Lower lobe of right lung (tissue), 2 donors: ENCODE data around the gene TMEM242. TPM values are rescaled to one million over a fixed set of nuclear protein-coding genes. Genes with fewer than 3 reads are reported as not detected.

ENCODE experiments used
- ATAC-seq, 2 donors: fragments of 200-7000 bp; cut with Tn5 transposase; one replicate each; pipeline ENCODE4 v1.9.1; 2020 to 2022; ENCODE audit warnings: mild to moderate bottlenecking in 2 of 2, moderate library complexity in 2 of 2
- DNase-seq: peaks from one replicate; pipeline ENCODE4 v3.0.0-alpha.2; 2020
- H3K27ac ChIP-seq: fragments of 200-600 bp; one replicate; pipeline ENCODE4 v1.8.0; 2022
- H3K27me3 ChIP-seq: fragments of 200-600 bp; one replicate; pipeline ENCODE4 v1.8.0; 2022; ENCODE audit warnings: low read depth
- H3K36me3 ChIP-seq: fragments of 200-600 bp; one replicate; pipeline ENCODE4 v1.8.0; 2022; ENCODE audit warnings: mild to moderate bottlenecking
- H3K4me1 ChIP-seq: fragments of 200-600 bp; one replicate; pipeline ENCODE4 v1.8.0; 2022
- H3K4me3 ChIP-seq: fragments of 200-600 bp; one replicate; pipeline ENCODE4 v1.8.0; 2022; ENCODE audit warnings: mild to moderate bottlenecking
- H3K9me3 ChIP-seq: fragments of 200-600 bp; one replicate; pipeline ENCODE4 v1.8.0; 2022
- CTCF ChIP-seq: fragments of 200-600 bp; IDR thresholded peaks from one replicate; pipeline ENCODE4 v1.8.0; 2022; ENCODE audit warnings: antibody characterized with exemption, mild to moderate bottlenecking
- intact Hi-C: fragments of 100-400 bp; cut with DNase I; formaldehyde crosslinking; loops from one replicate; pipeline ENCODE4 v1.11.0; 2022
- total RNA-seq: library from RNA; stranded (reverse); fragmentation: NEBNext Ultra II Directional; extraction: Animal tissue kit (Norgen Biotek cat#: 25700); gene quantifications from one replicate; pipeline ENCODE4 v1.2.1, GENCODE V29; 2021
- donor health status: DM: no; HTN: yes; CAD: no; lungs with severe emphysema.

Gene TMEM242
- total RNA-seq, 1 donor from 2014 or later: 10.9 TPM

GRCh38 chr6:157272866-157273755 is 50.2 kb downstream of the TMEM242 start:
- Histone ChIP-seq H3K9me3 (no peaks in the 10 kb centered on the region), H3K27ac (no peak overlapping the region), H3K4me3 (no peak overlapping the region), H3K27me3 (no peaks in the 10 kb centered on the region), H3K36me3 (no peaks in the 10 kb centered on the region), H3K4me1 (peaks cover 32% of the 10 kb centered on the region)
- DNase-seq: no peak
- TF ChIP-seq CTCF: no peak
- intact Hi-C loops: no loop called here
- ATAC-seq: no peak

GRCh38 chr6:157272372-157272771 is 50.9 kb downstream of the TMEM242 start:
- intact Hi-C loops: no loop called here
- H3K36me3 ChIP-seq: no peaks in the 10 kb centered on the region
- DNase-seq (no peak), ATAC-seq (no peak)
- H3K4me3 ChIP-seq: no peak overlapping the region
- H3K4me1 ChIP-seq: peaks cover 34% of the 10 kb centered on the region
- H3K27me3 ChIP-seq: no peaks in the 10 kb centered on the region
- H3K27ac ChIP-seq: no peak overlapping the region
- no peak for TF ChIP-seq CTCF
- no peaks in the 10 kb centered on the region for H3K9me3 ChIP-seq

GRCh38 chr6:157271911-157272310 is 51.4 kb downstream of the TMEM242 start:
- Histone ChIP-seq H3K36me3 (no peaks in the 10 kb centered on the region), H3K4me3 (no peak overlapping the region), H3K9me3 (no peaks in the 10 kb centered on the region), H3K27me3 (no peaks in the 10 kb centered on the region), H3K27ac (no peak overlapping the region), H3K4me1 (peaks cover 34% of the 10 kb centered on the region)
- TF ChIP-seq CTCF: no peak
- ATAC-seq (no peak), DNase-seq (no peak)
- intact Hi-C loops: no loop called here

- no peak for DNase-seq
- no peak overlapping the region for H3K4me3 ChIP-seq
- no peaks in the 10 kb centered on the region for H3K9me3 ChIP-seq
- ATAC-seq: no peak
- H3K27ac ChIP-seq: no peak overlapping the region
- peaks cover 34% of the 10 kb centered on the region for H3K4me1 ChIP-seq
- H3K27me3 ChIP-seq: no peaks in the 10 kb centered on the region
- TF ChIP-seq CTCF: no peak
- H3K36me3 ChIP-seq: no peaks in the 10 kb centered on the region
- intact Hi-C loops: no loop called here
Measured at GRCh38 chr6:157271441-157271840, 51.9 kb downstream of the TMEM242 start.

GRCh38 chr6:157270916-157271315 is 52.4 kb downstream of the TMEM242 start:
- Histone ChIP-seq H3K4me3 (no peak overlapping the region), H3K36me3 (no peaks in the 10 kb centered on the region), H3K9me3 (no peaks in the 10 kb centered on the region), H3K27ac (no peak overlapping the region), H3K27me3 (no peaks in the 10 kb centered on the region), H3K4me1 (peaks cover 34% of the 10 kb centered on the region)
- TF ChIP-seq CTCF: no peak
- intact Hi-C loops: no loop called here
- ATAC-seq (no peak), DNase-seq (no peak)
